ENCODE results near the gene EDRF1.

EDRF1 gene

DNA sequence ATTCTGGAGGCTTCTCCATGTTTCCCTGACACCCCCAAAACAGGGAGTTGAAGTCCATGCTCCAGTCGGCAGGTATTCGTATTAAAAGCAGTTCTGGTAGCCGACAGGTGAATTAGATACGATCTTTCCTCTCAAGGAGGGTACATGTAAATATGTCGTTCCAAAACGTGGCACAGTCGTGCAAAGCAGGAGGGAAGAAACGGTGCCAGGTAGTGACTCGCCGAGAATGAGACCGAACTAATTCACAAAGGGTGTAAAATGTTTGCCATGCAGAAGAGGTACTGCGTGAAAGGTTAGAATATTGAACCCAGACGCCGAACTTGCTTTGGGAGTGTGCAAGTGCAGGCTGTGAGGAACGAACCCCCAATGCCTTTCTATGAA, 483 bp downstream of the EDRF1 start:
- TF ChIP-seq EZH2 (IDR thresholded peaks at IDR 0.05; ENCODE audit: borderline replicate concordance, low read length), result no peak
- TF ChIP-seq, protein P1, sequence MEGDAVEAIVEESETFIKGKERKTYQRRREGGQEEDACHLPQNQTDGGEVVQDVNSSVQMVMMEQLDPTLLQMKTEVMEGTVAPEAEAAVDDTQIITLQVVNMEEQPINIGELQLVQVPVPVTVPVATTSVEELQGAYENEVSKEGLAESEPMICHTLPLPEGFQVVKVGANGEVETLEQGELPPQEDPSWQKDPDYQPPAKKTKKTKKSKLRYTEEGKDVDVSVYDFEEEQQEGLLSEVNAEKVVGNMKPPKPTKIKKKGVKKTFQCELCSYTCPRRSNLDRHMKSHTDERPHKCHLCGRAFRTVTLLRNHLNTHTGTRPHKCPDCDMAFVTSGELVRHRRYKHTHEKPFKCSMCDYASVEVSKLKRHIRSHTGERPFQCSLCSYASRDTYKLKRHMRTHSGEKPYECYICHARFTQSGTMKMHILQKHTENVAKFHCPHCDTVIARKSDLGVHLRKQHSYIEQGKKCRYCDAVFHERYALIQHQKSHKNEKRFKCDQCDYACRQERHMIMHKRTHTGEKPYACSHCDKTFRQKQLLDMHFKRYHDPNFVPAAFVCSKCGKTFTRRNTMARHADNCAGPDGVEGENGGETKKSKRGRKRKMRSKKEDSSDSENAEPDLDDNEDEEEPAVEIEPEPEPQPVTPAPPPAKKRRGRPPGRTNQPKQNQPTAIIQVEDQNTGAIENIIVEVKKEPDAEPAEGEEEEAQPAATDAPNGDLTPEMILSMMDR (IDR thresholded peaks at IDR 0.05; ENCODE audit: low read length), result no peak
- H3K27ac ChIP-seq (ENCODE audit: low read depth, low read length, poor library complexity, severe bottlenecking), result peak overlapping the region; percentile 43
- H3K4me3 ChIP-seq (ENCODE audit: low read depth, low read length, poor library complexity, severe bottlenecking), result peak overlapping the region; percentile 79
- H3F3A ChIP-seq (ENCODE audit: insufficient read depth, low read length), result no peaks in the 10 kb centered on the region
- peaks cover 20% of the 10 kb centered on the region; the same call in 1 of the 2 replicates for H3K79me2 ChIP-seq (ENCODE audit: insufficient read depth, low read length)
- H4K20me1 ChIP-seq (ENCODE audit: insufficient read depth, low read length), result no peaks in the 10 kb centered on the region
- H2AFZ ChIP-seq (ENCODE audit: low read length), result peak overlapping the region; percentile 10; the same call in 1 of the 2 replicates
- H3K27me3 ChIP-seq (ENCODE audit: insufficient read depth, low read length), result no peaks in the 10 kb centered on the region
- peaks cover 25% of the 10 kb centered on the region for H3K4me1 ChIP-seq (ENCODE audit: insufficient read depth, low read length, severe bottlenecking)
- H3K9me3 ChIP-seq (ENCODE audit: low read length), result no peaks in the 10 kb centered on the region
- H3K36me3 ChIP-seq (ENCODE audit: insufficient read depth, low read length), result peaks cover 39% of the 10 kb centered on the region
- peak overlapping the region; percentile 79 for H3K9ac ChIP-seq (ENCODE audit: low read length)
- no peaks in the 10 kb centered on the region for H3K9me2 ChIP-seq (ENCODE audit: low read depth, low read length)
- H3K4me2 ChIP-seq (ENCODE audit: low read length), result peak overlapping the region; percentile 72

DNA sequence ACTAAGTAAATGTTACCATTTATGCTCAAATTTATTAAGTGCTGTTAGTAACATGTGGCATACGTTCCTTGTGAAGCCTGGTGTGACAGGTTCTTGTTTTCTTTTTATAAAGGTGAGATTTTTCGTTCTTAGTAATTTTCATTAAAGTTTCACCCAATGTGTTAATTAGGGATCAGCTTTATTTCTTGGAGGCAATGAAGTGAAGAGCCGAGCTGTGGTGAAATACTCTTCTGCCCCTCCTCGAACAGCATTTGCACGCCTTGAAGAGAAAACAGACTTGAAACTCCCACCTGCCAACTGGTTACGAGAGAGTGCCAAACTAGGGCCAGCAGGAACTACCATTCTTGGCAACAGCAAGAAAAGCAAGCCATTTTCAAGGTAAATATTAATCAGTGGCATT, 1.5 kb downstream of the EDRF1 start:
- H3K27me3 ChIP-seq (ENCODE audit: insufficient read depth, low read length), result no peaks in the 10 kb centered on the region
- no peak overlapping the region for H3K27ac ChIP-seq (ENCODE audit: low read depth, low read length, poor library complexity, severe bottlenecking)
- no peaks in the 10 kb centered on the region for H3F3A ChIP-seq (ENCODE audit: insufficient read depth, low read length)
- TF ChIP-seq, protein P1 (IDR thresholded peaks at IDR 0.05; ENCODE audit: low read length), result no peak
- no peak for TF ChIP-seq EZH2 (IDR thresholded peaks at IDR 0.05; ENCODE audit: borderline replicate concordance, low read length)
- peak overlapping the region; percentile 79 for H3K9ac ChIP-seq (ENCODE audit: low read length)
- H3K4me3 ChIP-seq (ENCODE audit: low read depth, low read length, poor library complexity, severe bottlenecking), result peak overlapping the region; percentile 79
- no peaks in the 10 kb centered on the region for H4K20me1 ChIP-seq (ENCODE audit: insufficient read depth, low read length)
- H2AFZ ChIP-seq (ENCODE audit: low read length), result no peak overlapping the region
- peaks cover 25% of the 10 kb centered on the region for H3K4me1 ChIP-seq (ENCODE audit: insufficient read depth, low read length, severe bottlenecking)
- H3K36me3 ChIP-seq (ENCODE audit: insufficient read depth, low read length), result peaks cover 47% of the 10 kb centered on the region
- H3K9me2 ChIP-seq (ENCODE audit: low read depth, low read length), result no peaks in the 10 kb centered on the region
- peaks cover 20% of the 10 kb centered on the region; the same call in 1 of the 2 replicates for H3K79me2 ChIP-seq (ENCODE audit: insufficient read depth, low read length)
- no peaks in the 10 kb centered on the region for H3K9me3 ChIP-seq (ENCODE audit: low read length)
- H3K4me2 ChIP-seq (ENCODE audit: low read length), result peak overlapping the region; percentile 72

DNA sequence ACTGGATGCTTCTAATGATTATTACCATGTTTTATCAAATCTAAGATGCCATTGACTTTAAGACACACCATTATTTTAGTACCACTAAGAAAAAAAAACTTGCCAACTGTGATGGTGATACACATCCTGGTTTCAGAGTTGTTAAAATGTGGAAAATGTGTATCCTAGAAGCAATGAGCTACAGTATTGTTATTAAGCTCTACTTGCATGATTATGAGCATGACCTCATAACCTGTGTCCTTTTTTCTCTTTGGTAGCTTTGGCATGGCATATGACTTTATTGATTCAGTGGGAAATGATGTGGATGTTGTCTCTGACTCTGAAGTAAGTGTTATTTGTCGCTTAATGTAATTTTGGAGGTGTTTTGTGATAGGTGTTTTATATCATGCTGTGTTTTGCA, 3.3 kb downstream of the EDRF1 start:
- Histone ChIP-seq H3F3A (ENCODE audit: insufficient read depth, low read length) (no peaks in the 10 kb centered on the region), H3K9me2 (ENCODE audit: low read depth, low read length) (no peaks in the 10 kb centered on the region), H4K20me1 (ENCODE audit: insufficient read depth, low read length) (no peaks in the 10 kb centered on the region), H3K4me3 (ENCODE audit: low read depth, low read length, poor library complexity, severe bottlenecking) (no peak overlapping the region), H3K4me2 (ENCODE audit: low read length) (no peak overlapping the region), H3K9me3 (ENCODE audit: low read length) (no peaks in the 10 kb centered on the region), H3K4me1 (ENCODE audit: insufficient read depth, low read length, severe bottlenecking) (peaks cover 25% of the 10 kb centered on the region), H3K27ac (ENCODE audit: low read depth, low read length, poor library complexity, severe bottlenecking) (no peak overlapping the region), H2AFZ (ENCODE audit: low read length) (no peak overlapping the region), H3K36me3 (ENCODE audit: insufficient read depth, low read length) (peaks cover 65% of the 10 kb centered on the region), H3K9ac (ENCODE audit: low read length) (no peak overlapping the region), H3K79me2 (ENCODE audit: insufficient read depth, low read length) (peaks cover 20% of the 10 kb centered on the region; the same call in 1 of the 2 replicates), H3K27me3 (ENCODE audit: insufficient read depth, low read length) (no peaks in the 10 kb centered on the region)
- TF ChIP-seq, protein P1 (IDR thresholded peaks at IDR 0.05; ENCODE audit: low read length), result no peak
- TF ChIP-seq EZH2 (IDR thresholded peaks at IDR 0.05; ENCODE audit: borderline replicate concordance, low read length), result no peak

Data from OCI-LY1 (cell line).